GM12878 (cell line): ENCODE data around the gene EPS8L1.
"Not testable (repeated sequence)": the region's sequence is repeated elsewhere in the genome, so short reads cannot be mapped to it uniquely, and the experiment has no call there.

Experiments used
- BACH1 ChIP-seq: fragments of 450-650 bp; IDR thresholded peaks from 2 replicates; pipeline ENCODE4 v1.6.1; 2017; ENCODE audit warnings: mild to moderate bottlenecking, borderline replicate concordance
- CEBPB ChIP-seq, 2 experiments: fragments of 150-350 bp in 1 of 2; IDR thresholded peaks; 2 replicates each; pipeline ENCODE4 v1.6.1; 2012 to 2014; ENCODE audit warnings: low read depth in 2 of 2, low read length in 2 of 2, borderline replicate concordance in 1 of 2, inconsistent platforms in 1 of 2
- ETV6 ChIP-seq, 2 experiments: fragments of 450-650 bp in 1 of 2; IDR thresholded peaks in 1 of 2; conservative IDR thresholded peaks in 1 of 2; 2 replicates each; pipeline ENCODE4 v1.6.1; 2014; ENCODE audit warnings: antibody characterized with exemption in 1 of 2, borderline replicate concordance in 1 of 2, low read depth in 1 of 2, mild to moderate bottlenecking in 1 of 2, moderate library complexity in 1 of 2
- POLR2A ChIP-seq: IDR thresholded peaks from 2 replicates; pipeline ENCODE4 v1.6.1; 2011; ENCODE audit warnings: low read depth, mild to moderate bottlenecking, low read length
- POLR2AphosphoS5 ChIP-seq: IDR thresholded peaks from 2 replicates; pipeline ENCODE4 v1.6.1; 2011; ENCODE audit warnings: mild to moderate bottlenecking, low read length, inconsistent platforms
- SIX5 ChIP-seq: IDR thresholded peaks from 2 replicates; pipeline ENCODE4 v1.6.1; 2011; ENCODE audit warnings: mild to moderate bottlenecking, low read depth, low read length, moderate library complexity; ENCODE audit not compliant: severe bottlenecking
- SMAD5 ChIP-seq: IDR thresholded peaks from 2 replicates; pipeline ENCODE4 v1.6.1; 2016; ENCODE audit warnings: antibody characterized with exemption, low read depth
- ZNF217 ChIP-seq: fragments of 450-650 bp; IDR thresholded peaks from 2 replicates; pipeline ENCODE4 v1.6.1; 2017; ENCODE audit warnings: antibody characterized with exemption, mild to moderate bottlenecking
- ZNF384 ChIP-seq: IDR thresholded peaks from 2 replicates; pipeline ENCODE4 v1.6.1; 2012; ENCODE audit warnings: low read depth, mild to moderate bottlenecking, low read length, improper control_type of control experiment, borderline replicate concordance
- TF ChIP-seq, protein P1 (sequence below): fragments of 450-650 bp; formaldehyde crosslinking; IDR thresholded peaks from 2 replicates; pipeline ENCODE4 v1.4.0; 2020; ENCODE audit warnings: mild to moderate bottlenecking, moderate library complexity
- TF ChIP-seq, protein P2 (sequence below), 3 experiments: IDR thresholded peaks in 2 of 3; conservative IDR thresholded peaks in 1 of 3; 2 replicates each; pipeline ENCODE4 v1.5.1; 2011; ENCODE audit warnings: low read depth in 3 of 3, low read length in 3 of 3, mild to moderate bottlenecking in 3 of 3, control low read depth in 2 of 3, moderate library complexity in 2 of 3, inconsistent platforms in 1 of 3, mixed read lengths in 1 of 3; ENCODE audit not compliant: control insufficient read depth in 2 of 3, insufficient read depth in 1 of 3; ENCODE audit errors: extremely low read depth in 1 of 3
- TF ChIP-seq, protein P3 (sequence below): IDR thresholded peaks from 2 replicates; pipeline ENCODE4 v1.6.1; 2011; ENCODE audit warnings: low read depth, mild to moderate bottlenecking, low read length, moderate library complexity, borderline replicate concordance; ENCODE audit errors: extremely low read depth
- TF ChIP-seq, protein P4 (sequence below): IDR thresholded peaks from 2 replicates; pipeline ENCODE4 v1.6.1; 2012; ENCODE audit warnings: low read length, inconsistent platforms

DNA sequence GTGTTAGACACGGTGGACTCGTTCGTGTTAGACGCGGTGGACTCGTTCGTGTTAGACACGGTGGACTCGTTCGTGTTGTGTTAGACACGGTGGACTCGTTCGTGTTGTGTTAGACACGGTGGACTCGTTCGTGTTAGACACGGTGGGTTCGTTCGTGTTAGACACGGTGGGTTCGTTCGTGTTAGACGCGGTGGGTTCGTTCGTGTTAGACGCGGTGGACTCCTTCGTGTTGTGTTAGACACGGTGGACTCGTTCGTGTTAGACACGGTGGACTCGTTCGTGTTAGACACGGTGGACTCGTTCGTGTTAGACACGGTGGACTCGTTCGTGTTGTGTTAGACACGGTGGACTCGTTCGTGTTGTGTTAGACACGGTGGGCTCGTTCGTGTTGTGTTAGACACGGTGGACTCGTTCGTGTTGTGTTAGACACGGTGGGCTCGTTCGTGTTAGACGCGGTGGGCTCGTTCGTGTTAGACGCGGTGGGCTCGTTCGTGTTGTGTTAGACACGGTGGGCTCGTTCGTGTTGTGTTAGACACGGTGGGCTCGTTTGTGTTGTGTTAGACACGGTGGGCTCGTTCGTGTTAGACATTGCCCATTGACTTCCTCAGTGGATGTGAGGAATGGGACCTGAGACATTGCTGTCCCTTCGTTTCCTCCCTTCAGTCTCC, 42.6 kb upstream of the EPS8L1 start:
- not testable (repeated sequence) for TF ChIP-seq POLR2AphosphoS5; POLR2A; SIX5; CEBPB (IDR thresholded peaks at IDR 0.05; ENCODE audit: borderline replicate concordance in 1 of 2, low read depth in 2 of 2, low read length in 2 of 2); ETV6 (conservative IDR thresholded peaks at IDR 0.05 in 1 of 2, IDR thresholded peaks at IDR 0.05 in 1 of 2; ENCODE audit: borderline replicate concordance in 1 of 2, low read depth in 1 of 2); SMAD5; ZNF384; ZNF217; BACH1
- TF ChIP-seq, protein P1, sequence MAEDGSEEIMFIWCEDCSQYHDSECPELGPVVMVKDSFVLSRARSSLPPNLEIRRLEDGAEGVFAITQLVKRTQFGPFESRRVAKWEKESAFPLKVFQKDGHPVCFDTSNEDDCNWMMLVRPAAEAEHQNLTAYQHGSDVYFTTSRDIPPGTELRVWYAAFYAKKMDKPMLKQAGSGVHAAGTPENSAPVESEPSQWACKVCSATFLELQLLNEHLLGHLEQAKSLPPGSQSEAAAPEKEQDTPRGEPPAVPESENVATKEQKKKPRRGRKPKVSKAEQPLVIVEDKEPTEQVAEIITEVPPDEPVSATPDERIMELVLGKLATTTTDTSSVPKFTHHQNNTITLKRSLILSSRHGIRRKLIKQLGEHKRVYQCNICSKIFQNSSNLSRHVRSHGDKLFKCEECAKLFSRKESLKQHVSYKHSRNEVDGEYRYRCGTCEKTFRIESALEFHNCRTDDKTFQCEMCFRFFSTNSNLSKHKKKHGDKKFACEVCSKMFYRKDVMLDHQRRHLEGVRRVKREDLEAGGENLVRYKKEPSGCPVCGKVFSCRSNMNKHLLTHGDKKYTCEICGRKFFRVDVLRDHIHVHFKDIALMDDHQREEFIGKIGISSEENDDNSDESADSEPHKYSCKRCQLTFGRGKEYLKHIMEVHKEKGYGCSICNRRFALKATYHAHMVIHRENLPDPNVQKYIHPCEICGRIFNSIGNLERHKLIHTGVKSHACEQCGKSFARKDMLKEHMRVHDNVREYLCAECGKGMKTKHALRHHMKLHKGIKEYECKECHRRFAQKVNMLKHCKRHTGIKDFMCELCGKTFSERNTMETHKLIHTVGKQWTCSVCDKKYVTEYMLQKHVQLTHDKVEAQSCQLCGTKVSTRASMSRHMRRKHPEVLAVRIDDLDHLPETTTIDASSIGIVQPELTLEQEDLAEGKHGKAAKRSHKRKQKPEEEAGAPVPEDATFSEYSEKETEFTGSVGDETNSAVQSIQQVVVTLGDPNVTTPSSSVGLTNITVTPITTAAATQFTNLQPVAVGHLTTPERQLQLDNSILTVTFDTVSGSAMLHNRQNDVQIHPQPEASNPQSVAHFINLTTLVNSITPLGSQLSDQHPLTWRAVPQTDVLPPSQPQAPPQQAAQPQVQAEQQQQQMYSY: not testable (repeated sequence)
- TF ChIP-seq, protein P2, sequence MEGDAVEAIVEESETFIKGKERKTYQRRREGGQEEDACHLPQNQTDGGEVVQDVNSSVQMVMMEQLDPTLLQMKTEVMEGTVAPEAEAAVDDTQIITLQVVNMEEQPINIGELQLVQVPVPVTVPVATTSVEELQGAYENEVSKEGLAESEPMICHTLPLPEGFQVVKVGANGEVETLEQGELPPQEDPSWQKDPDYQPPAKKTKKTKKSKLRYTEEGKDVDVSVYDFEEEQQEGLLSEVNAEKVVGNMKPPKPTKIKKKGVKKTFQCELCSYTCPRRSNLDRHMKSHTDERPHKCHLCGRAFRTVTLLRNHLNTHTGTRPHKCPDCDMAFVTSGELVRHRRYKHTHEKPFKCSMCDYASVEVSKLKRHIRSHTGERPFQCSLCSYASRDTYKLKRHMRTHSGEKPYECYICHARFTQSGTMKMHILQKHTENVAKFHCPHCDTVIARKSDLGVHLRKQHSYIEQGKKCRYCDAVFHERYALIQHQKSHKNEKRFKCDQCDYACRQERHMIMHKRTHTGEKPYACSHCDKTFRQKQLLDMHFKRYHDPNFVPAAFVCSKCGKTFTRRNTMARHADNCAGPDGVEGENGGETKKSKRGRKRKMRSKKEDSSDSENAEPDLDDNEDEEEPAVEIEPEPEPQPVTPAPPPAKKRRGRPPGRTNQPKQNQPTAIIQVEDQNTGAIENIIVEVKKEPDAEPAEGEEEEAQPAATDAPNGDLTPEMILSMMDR (IDR thresholded peaks at IDR 0.05 in 2 of 3, conservative IDR thresholded peaks at IDR 0.05 in 1 of 3; ENCODE audit: control insufficient read depth in 2 of 3, extremely low read depth in 1 of 3, insufficient read depth in 1 of 3, low read depth in 3 of 3, low read length in 3 of 3): not testable (repeated sequence)
- TF ChIP-seq, protein P3, sequence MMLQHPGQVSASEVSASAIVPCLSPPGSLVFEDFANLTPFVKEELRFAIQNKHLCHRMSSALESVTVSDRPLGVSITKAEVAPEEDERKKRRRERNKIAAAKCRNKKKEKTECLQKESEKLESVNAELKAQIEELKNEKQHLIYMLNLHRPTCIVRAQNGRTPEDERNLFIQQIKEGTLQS: not testable (repeated sequence)
- TF ChIP-seq, protein P4, sequence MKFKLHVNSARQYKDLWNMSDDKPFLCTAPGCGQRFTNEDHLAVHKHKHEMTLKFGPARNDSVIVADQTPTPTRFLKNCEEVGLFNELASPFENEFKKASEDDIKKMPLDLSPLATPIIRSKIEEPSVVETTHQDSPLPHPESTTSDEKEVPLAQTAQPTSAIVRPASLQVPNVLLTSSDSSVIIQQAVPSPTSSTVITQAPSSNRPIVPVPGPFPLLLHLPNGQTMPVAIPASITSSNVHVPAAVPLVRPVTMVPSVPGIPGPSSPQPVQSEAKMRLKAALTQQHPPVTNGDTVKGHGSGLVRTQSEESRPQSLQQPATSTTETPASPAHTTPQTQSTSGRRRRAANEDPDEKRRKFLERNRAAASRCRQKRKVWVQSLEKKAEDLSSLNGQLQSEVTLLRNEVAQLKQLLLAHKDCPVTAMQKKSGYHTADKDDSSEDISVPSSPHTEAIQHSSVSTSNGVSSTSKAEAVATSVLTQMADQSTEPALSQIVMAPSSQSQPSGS: not testable (repeated sequence)
